HCT116 (cell line): ENCODE results near the gene NACC1. TPM values are rescaled to one million over a fixed set of nuclear protein-coding genes. Genes with fewer than 3 reads are reported as not detected.
"Not testable (repeated sequence)": the region's sequence is repeated elsewhere in the genome, so short reads cannot be mapped to it uniquely, and the experiment has no call there.

Experiments
- ATAC-seq: fragments of 200-7000 bp; cut with Tn5 transposase; 2 replicates; pipeline ENCODE4 v1.9.1; 2020; ENCODE audit warnings: mild to moderate bottlenecking, moderate library complexity
- BruUV-seq: library from RNA; stranded (reverse); fragments of 400-500 nt; replicated peaks from 2 replicates; lab custom pipeline; 2021; lab: Mats Ljungman, UMichigan
- CTCF ChIA-PET: fragments of 300-600 bp; sonication (Branson Sonifier 250); formaldehyde crosslinking; loops from one replicate; lab custom pipeline; 2021; ENCODE audit warnings: antibody characterized with exemption; lab: Charles Lee
- POLR2A ChIA-PET: fragments of 300-600, 350-600 bp; sonication (Branson Sonifier 250); formaldehyde crosslinking; loops from one replicate; lab custom pipeline; 2021; ENCODE audit warnings: antibody characterized with exemption; lab: Charles Lee
- RAD21 ChIA-PET, 2 experiments: fragments of 300-600 bp; sonication (Branson Sonifier 250); formaldehyde crosslinking; loops; one replicate each; lab custom pipeline; 2023; ENCODE audit warnings: low total read pairs in 2 of 2; ENCODE audit not compliant: uncharacterized antibody in 2 of 2, unreplicated experiment in 2 of 2, low non-redundant PET in 1 of 2; lab: Charles Lee
- DNase-seq: peaks from one replicate; pipeline ENCODE4 v3.0.0-alpha.2; 2010; ENCODE audit warnings: low read depth, low spot score
- H2AFZ ChIP-seq: fragments of 200-600 bp; shearing (Covaris generic), sonication (generic); 2 replicates; pipeline ENCODE4 v1.6.1; 2017; ENCODE audit warnings: low read depth, mixed run types, mixed read lengths, antibody characterized with exemption, low read length; ENCODE audit not compliant: poor library complexity, severe bottlenecking
- H3K27ac ChIP-seq: 2 replicates; pipeline ENCODE4 v1.5.1; 2012; ENCODE audit warnings: low read depth, low read length
- H3K27me3 ChIP-seq: fragments of 200-600 bp; sonication (generic); 2 replicates; pipeline ENCODE4 v1.6.1; 2016; ENCODE audit warnings: mixed run types, low read length, mixed read lengths; ENCODE audit not compliant: insufficient read depth
- H3K36me3 ChIP-seq, 2 experiments: fragments of 200-500 bp in 1 of 2; fragments of 200-600 bp in 1 of 2; sonication (Bioruptor generic) in 1 of 2; sonication (generic) in 1 of 2; 2 replicates each; pipeline versions ENCODE4 v1.5.1 to v1.6.1; 2014 to 2016; ENCODE audit warnings: low read length in 2 of 2, inconsistent platforms in 1 of 2, mixed read lengths in 1 of 2, mixed run types in 1 of 2; ENCODE audit not compliant: insufficient read depth in 2 of 2, control insufficient read depth in 1 of 2
- H3K4me1 ChIP-seq, 2 experiments: fragments of 200-600 bp in 1 of 2; sonication (generic) in 1 of 2; 2 replicates each; pipeline versions ENCODE4 v1.5.1 to v1.6.1; 2012 to 2017; ENCODE audit warnings: low read length in 2 of 2, inconsistent platforms in 1 of 2, mild to moderate bottlenecking in 1 of 2, mixed read lengths in 1 of 2, mixed run types in 1 of 2, moderate library complexity in 1 of 2; ENCODE audit not compliant: insufficient read depth in 2 of 2, control insufficient read depth in 1 of 2
- H3K4me2 ChIP-seq: fragments of 200-600 bp; sonication (generic); 2 replicates; pipeline ENCODE4 v1.6.1; 2017; ENCODE audit warnings: mixed run types, low read length, mixed read lengths
- H3K4me3 ChIP-seq, 2 experiments: fragments of 200-600 bp in 1 of 2; sonication (generic) in 1 of 2; replicated peaks in 1 of 2; 2 replicates each; pipeline ENCODE4 v1.5.1; 2011 to 2016; ENCODE audit warnings: low read length in 2 of 2, control low read depth in 1 of 2, low read depth in 1 of 2, mild to moderate bottlenecking in 1 of 2, mixed read lengths in 1 of 2, mixed run types in 1 of 2
- H3K79me2 ChIP-seq: fragments of 200-600 bp; sonication (generic); 2 replicates; pipeline ENCODE4 v1.6.1; 2017; ENCODE audit warnings: mild to moderate bottlenecking, mixed run types, low read length, moderate library complexity, mixed read lengths; ENCODE audit not compliant: insufficient read depth
- H3K9ac ChIP-seq: fragments of 200-600 bp; sonication (generic); 2 replicates; pipeline ENCODE4 v1.6.1; 2016; ENCODE audit warnings: low read length, mixed read lengths
- H3K9me2 ChIP-seq: fragments of 200-600 bp; sonication (generic), shearing (Covaris generic); 2 replicates; pipeline ENCODE4 v1.6.1; 2017; ENCODE audit warnings: mixed run types, mild to moderate bottlenecking, moderate library complexity; ENCODE audit not compliant: insufficient read depth
- H3K9me3 ChIP-seq, 2 experiments: fragments of 200-500 bp in 1 of 2; fragments of 200-600 bp in 1 of 2; sonication (Bioruptor generic) in 1 of 2; sonication (generic) in 1 of 2; 2 replicates each; pipeline ENCODE4 v1.6.1; 2014 to 2017; ENCODE audit warnings: low read length in 2 of 2, mixed read lengths in 2 of 2, inconsistent platforms in 1 of 2, low read depth in 1 of 2, mild to moderate bottlenecking in 1 of 2, mixed run types in 1 of 2, moderate library complexity in 1 of 2; ENCODE audit not compliant: control insufficient read depth in 1 of 2, insufficient read depth in 1 of 2
- H4K20me1 ChIP-seq: fragments of 200-600 bp; sonication (generic), shearing (Covaris generic); 2 replicates; pipeline ENCODE4 v1.6.1; 2017; ENCODE audit warnings: mixed run types, mild to moderate bottlenecking, moderate library complexity; ENCODE audit not compliant: insufficient read depth
- CBX3 ChIP-seq: IDR thresholded peaks from 2 replicates; pipeline ENCODE4 v1.6.1; 2012; ENCODE audit warnings: low read depth
- CEBPB ChIP-seq: IDR thresholded peaks from 2 replicates; pipeline ENCODE4 v1.6.1; 2012; ENCODE audit warnings: low read depth
- EGR1 ChIP-seq: IDR thresholded peaks from 2 replicates; pipeline ENCODE4 v1.6.1; 2012; ENCODE audit warnings: low read depth
- EZH2phosphoT487 ChIP-seq: fragments of 200-600 bp; IDR thresholded peaks from 2 replicates; pipeline ENCODE4 v1.6.1; 2018; ENCODE audit warnings: antibody characterized with exemption, borderline replicate concordance
- FOSL1 ChIP-seq: IDR thresholded peaks from 2 replicates; pipeline ENCODE4 v1.6.1; 2012; ENCODE audit warnings: low read depth
- JUND ChIP-seq: IDR thresholded peaks from 2 replicates; pipeline ENCODE4 v1.6.1; 2012
- POLR2A ChIP-seq: IDR thresholded peaks from 2 replicates; pipeline ENCODE4 v1.7.0; 2011; ENCODE audit warnings: borderline replicate concordance; ENCODE audit not compliant: insufficient read depth, insufficient read length; ENCODE audit errors: extremely low read depth
- POLR2AphosphoS5 ChIP-seq: IDR thresholded peaks from 2 replicates; pipeline ENCODE4 v1.6.1; 2011; ENCODE audit warnings: mild to moderate bottlenecking, low read depth, low read length, moderate library complexity
- SIN3A ChIP-seq: IDR thresholded peaks from 2 replicates; pipeline ENCODE4 v1.6.1; 2012; ENCODE audit warnings: low read depth
- YY1 ChIP-seq: IDR thresholded peaks from 2 replicates; pipeline ENCODE4 v1.6.1; 2011; ENCODE audit warnings: low read length, low read depth, moderate library complexity, mild to moderate bottlenecking; ENCODE audit not compliant: insufficient replicate concordance; ENCODE audit errors: extremely low read depth
- ZFX ChIP-seq: fragments of 450-650 bp; IDR thresholded peaks from 2 replicates; pipeline ENCODE4 v1.6.1; 2017
- ZNF274 ChIP-seq: fragments of 200-500 bp; sonication (Bioruptor generic); IDR thresholded peaks from 2 replicates; pipeline ENCODE4 v1.6.1; 2014; ENCODE audit warnings: mild to moderate bottlenecking, low read depth, low read length, inconsistent platforms
- intact Hi-C: fragments of 100-400 bp; cut with micrococcal nuclease; formaldehyde crosslinking; loops from 2 replicates; pipeline ENCODE4 v1.10.0; 2022
- total RNA-seq: library from RNA; stranded (reverse); gene quantifications from one replicate; pipeline ENCODE4 v1.2.1, GENCODE V29; 2021; ENCODE audit not compliant: unreplicated experiment
- TF ChIP-seq, protein P1 (sequence below): IDR thresholded peaks from 2 replicates; pipeline ENCODE4 v1.6.1; 2012
- TF ChIP-seq, protein P2 (sequence below): IDR thresholded peaks from 2 replicates; pipeline ENCODE4 v1.6.1; 2011; ENCODE audit warnings: mild to moderate bottlenecking, low read length, moderate library complexity; ENCODE audit not compliant: insufficient replicate concordance; ENCODE audit errors: extremely low read depth
- TF ChIP-seq, protein P3 (sequence below): IDR thresholded peaks from 2 replicates; pipeline ENCODE4 v1.6.1; 2012; ENCODE audit warnings: low read depth

NACC1 gene
- total RNA-seq, 1 experiment from 2014 or later = 181 TPM

DNA sequence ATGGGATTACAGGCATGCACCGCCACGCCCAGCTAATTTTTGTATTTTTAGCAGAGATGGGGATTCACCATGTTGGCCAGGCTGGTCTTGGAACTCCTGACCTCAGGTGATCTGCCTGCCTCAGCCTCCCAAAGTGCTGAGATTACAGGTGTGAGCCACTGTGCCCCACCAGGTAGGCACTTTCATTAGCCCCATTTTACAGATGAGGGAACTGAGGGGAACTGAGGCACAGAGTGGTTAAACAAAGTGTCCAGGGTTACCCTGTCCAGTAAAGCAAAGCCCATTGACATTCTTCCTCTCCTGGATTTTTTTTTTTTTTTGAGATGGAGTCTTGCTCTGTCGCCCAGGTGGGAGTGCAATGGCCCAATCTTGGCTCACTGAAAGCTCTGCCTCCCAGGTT is 48.1 kb downstream of the NACC1 start:
- H3K9me2 ChIP-seq, H3K9me3 ChIP-seq, CTCF ChIA-PET, H3K27me3 ChIP-seq, H4K20me1 ChIP-seq, intact Hi-C loops, BruUV-seq, H2AFZ ChIP-seq, RAD21 ChIA-PET, DNase-seq, ATAC-seq, H3K36me3 ChIP-seq, H3K79me2 ChIP-seq, H3K4me3 ChIP-seq: not testable (repeated sequence)
- POLR2A ChIA-PET = interaction anchor here (0.7 to 1.9 kb wide), 2 partner anchors 16 to 410 kb away, joined by 3 to 5 read pairs; no protein-coding TSS in a partner anchor
- H3K4me1 ChIP-seq = peaks cover 89 to 99% of the 10 kb centered on the region in 2 experiments
- peak overlapping the region; percentile 61 for H3K9ac ChIP-seq
- H3K27ac ChIP-seq = peak overlapping the region; percentile 99
- peak overlapping the region; percentile 79 for H3K4me2 ChIP-seq

DNA sequence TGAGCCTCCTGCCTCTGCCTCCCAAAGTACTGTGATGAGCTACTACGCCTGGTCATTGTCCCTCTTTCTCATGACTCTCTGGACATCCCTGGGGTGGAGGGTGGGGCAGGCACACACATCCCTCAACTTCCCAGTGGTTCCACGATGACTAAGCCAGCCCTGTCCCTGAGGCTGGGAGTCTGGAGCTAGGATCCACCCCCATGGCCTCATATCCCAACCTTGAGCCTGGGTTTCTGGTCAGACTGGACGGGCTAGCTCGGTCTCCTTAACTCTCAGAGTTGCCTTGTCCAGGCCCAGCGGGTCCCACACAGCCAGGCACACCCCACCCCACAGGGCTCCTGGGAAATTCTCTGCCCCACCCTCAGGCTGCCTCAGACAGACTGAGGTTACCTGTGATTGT is 51.7 kb downstream of the NACC1 start:
- Histone ChIP-seq H3K79me2 (no peaks in the 10 kb centered on the region), H3K4me2 (peak overlapping the region; percentile 79), H3K4me3 (peak overlapping the region; percentile 11 to 27; a peak in 2 of 4 replicates), H3K9ac (peak overlapping the region; percentile 61), H2AFZ (no peak overlapping the region), H3K36me3 (no peaks in the 10 kb centered on the region), H3K4me1 (peaks cover 86 to 92% of the 10 kb centered on the region in 2 experiments), H3K9me2 (no peaks in the 10 kb centered on the region), H3K9me3 (no peaks in the 10 kb centered on the region), H4K20me1 (no peaks in the 10 kb centered on the region), H3K27me3 (no peaks in the 10 kb centered on the region), H3K27ac (peak overlapping the region; percentile 99)
- POLR2A ChIA-PET = interaction anchor here (0.7 to 4.7 kb wide), 10 partner anchors 9 to 51 kb away, joined by 3 to 63 read pairs (median 4); partner anchors contain the start of gene NACC1
- RAD21 ChIA-PET = interaction anchor here in 1 of 2 experiments (0.6 kb wide), 1 partner anchor 37 kb away, joined by 3 read pairs; no protein-coding TSS in a partner anchor
- CTCF ChIA-PET = interaction anchor here (1.0 to 1.6 kb wide), 6 partner anchors 13 to 204 kb away, joined by 4 to 6 read pairs (median 4); no protein-coding TSS in a partner anchor
- TF ChIP-seq, protein P1, sequence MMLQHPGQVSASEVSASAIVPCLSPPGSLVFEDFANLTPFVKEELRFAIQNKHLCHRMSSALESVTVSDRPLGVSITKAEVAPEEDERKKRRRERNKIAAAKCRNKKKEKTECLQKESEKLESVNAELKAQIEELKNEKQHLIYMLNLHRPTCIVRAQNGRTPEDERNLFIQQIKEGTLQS = no peak
- TF ChIP-seq POLR2A = no peak
- no peak for TF ChIP-seq SIN3A
- no peak for TF ChIP-seq FOSL1
- TF ChIP-seq, protein P2, sequence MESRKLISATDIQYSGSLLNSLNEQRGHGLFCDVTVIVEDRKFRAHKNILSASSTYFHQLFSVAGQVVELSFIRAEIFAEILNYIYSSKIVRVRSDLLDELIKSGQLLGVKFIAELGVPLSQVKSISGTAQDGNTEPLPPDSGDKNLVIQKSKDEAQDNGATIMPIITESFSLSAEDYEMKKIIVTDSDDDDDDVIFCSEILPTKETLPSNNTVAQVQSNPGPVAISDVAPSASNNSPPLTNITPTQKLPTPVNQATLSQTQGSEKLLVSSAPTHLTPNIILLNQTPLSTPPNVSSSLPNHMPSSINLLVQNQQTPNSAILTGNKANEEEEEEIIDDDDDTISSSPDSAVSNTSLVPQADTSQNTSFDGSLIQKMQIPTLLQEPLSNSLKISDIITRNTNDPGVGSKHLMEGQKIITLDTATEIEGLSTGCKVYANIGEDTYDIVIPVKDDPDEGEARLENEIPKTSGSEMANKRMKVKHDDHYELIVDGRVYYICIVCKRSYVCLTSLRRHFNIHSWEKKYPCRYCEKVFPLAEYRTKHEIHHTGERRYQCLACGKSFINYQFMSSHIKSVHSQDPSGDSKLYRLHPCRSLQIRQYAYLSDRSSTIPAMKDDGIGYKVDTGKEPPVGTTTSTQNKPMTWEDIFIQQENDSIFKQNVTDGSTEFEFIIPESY = peak; percentile 9
- TF ChIP-seq ZFX = no peak
- no peak for TF ChIP-seq EZH2phosphoT487
- TF ChIP-seq, protein P3, sequence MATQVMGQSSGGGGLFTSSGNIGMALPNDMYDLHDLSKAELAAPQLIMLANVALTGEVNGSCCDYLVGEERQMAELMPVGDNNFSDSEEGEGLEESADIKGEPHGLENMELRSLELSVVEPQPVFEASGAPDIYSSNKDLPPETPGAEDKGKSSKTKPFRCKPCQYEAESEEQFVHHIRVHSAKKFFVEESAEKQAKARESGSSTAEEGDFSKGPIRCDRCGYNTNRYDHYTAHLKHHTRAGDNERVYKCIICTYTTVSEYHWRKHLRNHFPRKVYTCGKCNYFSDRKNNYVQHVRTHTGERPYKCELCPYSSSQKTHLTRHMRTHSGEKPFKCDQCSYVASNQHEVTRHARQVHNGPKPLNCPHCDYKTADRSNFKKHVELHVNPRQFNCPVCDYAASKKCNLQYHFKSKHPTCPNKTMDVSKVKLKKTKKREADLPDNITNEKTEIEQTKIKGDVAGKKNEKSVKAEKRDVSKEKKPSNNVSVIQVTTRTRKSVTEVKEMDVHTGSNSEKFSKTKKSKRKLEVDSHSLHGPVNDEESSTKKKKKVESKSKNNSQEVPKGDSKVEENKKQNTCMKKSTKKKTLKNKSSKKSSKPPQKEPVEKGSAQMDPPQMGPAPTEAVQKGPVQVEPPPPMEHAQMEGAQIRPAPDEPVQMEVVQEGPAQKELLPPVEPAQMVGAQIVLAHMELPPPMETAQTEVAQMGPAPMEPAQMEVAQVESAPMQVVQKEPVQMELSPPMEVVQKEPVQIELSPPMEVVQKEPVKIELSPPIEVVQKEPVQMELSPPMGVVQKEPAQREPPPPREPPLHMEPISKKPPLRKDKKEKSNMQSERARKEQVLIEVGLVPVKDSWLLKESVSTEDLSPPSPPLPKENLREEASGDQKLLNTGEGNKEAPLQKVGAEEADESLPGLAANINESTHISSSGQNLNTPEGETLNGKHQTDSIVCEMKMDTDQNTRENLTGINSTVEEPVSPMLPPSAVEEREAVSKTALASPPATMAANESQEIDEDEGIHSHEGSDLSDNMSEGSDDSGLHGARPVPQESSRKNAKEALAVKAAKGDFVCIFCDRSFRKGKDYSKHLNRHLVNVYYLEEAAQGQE = no peak
- TF ChIP-seq JUND = no peak
- TF ChIP-seq CBX3 = no peak
- TF ChIP-seq CEBPB = no peak
- TF ChIP-seq YY1 = peak; percentile 43
- TF ChIP-seq EGR1 = no peak
- TF ChIP-seq POLR2AphosphoS5 = peak; percentile 74
- no peak for TF ChIP-seq ZNF274
- no TSS peak for BruUV-seq
- DNase-seq = peak; percentile 91
- ATAC-seq = peak; percentile 68
- intact Hi-C loops = no loop called here
